ENCODE measurements around the gene TSC22D2.

The TSC22D2 gene

GRCh38 chr3:150426292-150426691 lies 18.2 kb downstream of the TSC22D2 start:
- Histone ChIP-seq H3K27ac (ENCODE audit: low read depth, low read length) (no peak overlapping the region), H4K20me1 (ENCODE audit: low read depth, low read length) (peaks cover 15% of the 10 kb centered on the region), H2AFZ (ENCODE audit: low read depth, low read length, severe bottlenecking) (no peak overlapping the region), H3K27me3 (ENCODE audit: low read length) (no peaks in the 10 kb centered on the region), H3K4me2 (ENCODE audit: low read depth, low read length, poor library complexity, severe bottlenecking) (no peak overlapping the region), H3F3A (ENCODE audit: insufficient read depth) (peaks cover 4% of the 10 kb centered on the region; the same call in 1 of the 2 replicates), H3K79me2 (ENCODE audit: insufficient read depth, low read length) (peaks cover 65% of the 10 kb centered on the region), H3K36me3 (ENCODE audit: low read length) (peaks cover 12% of the 10 kb centered on the region; the same call in 1 of the 2 replicates), H3K9me2 (replicated peaks; ENCODE audit: insufficient read depth, low read length) (no peaks in the 10 kb centered on the region), H3K4me3 (ENCODE audit: insufficient read depth, low read length, poor library complexity, severe bottlenecking) (no peak overlapping the region), H3K9me3 (ENCODE audit: insufficient read depth, low read length) (no peaks in the 10 kb centered on the region), H3K9ac (ENCODE audit: low read length) (no peak overlapping the region)
- TF ChIP-seq CTCF (IDR thresholded peaks at IDR 0.05; ENCODE audit: insufficient read depth, low read length, poor library complexity, severe bottlenecking) = no peak
- no peak for TF ChIP-seq EZH2phosphoT487 (conservative IDR thresholded peaks at IDR 0.05; ENCODE audit: low read length)

- H3K27ac ChIP-seq (ENCODE audit: low read depth, low read length) = no peak overlapping the region
- peaks cover 10% of the 10 kb centered on the region; the same call in 1 of the 2 replicates for H3K36me3 ChIP-seq (ENCODE audit: low read length)
Observed at GRCh38 chr3:150428562-150428961, 20.5 kb downstream of the TSC22D2 start.

GRCh38 chr3:150429767-150430671 lies 21.9 kb downstream of the TSC22D2 start:
- H3F3A ChIP-seq (ENCODE audit: insufficient read depth) = peaks cover 8% of the 10 kb centered on the region; the same call in 1 of the 2 replicates
- no peak overlapping the region for H3K4me2 ChIP-seq (ENCODE audit: low read depth, low read length, poor library complexity, severe bottlenecking)
- H3K9me2 ChIP-seq (replicated peaks; ENCODE audit: insufficient read depth, low read length) = no peaks in the 10 kb centered on the region
- H3K36me3 ChIP-seq (ENCODE audit: low read length) = no peaks in the 10 kb centered on the region
- H3K9me3 ChIP-seq (ENCODE audit: insufficient read depth, low read length) = no peaks in the 10 kb centered on the region
- no peak overlapping the region for H3K27ac ChIP-seq (ENCODE audit: low read depth, low read length)
- H2AFZ ChIP-seq (ENCODE audit: low read depth, low read length, severe bottlenecking) = no peak overlapping the region
- no peak overlapping the region for H3K9ac ChIP-seq (ENCODE audit: low read length)
- no peak for TF ChIP-seq CTCF (IDR thresholded peaks at IDR 0.05; ENCODE audit: insufficient read depth, low read length, poor library complexity, severe bottlenecking)
- TF ChIP-seq EZH2phosphoT487 (conservative IDR thresholded peaks at IDR 0.05; ENCODE audit: low read length) = no peak
- H3K79me2 ChIP-seq (ENCODE audit: insufficient read depth, low read length) = peaks cover 59% of the 10 kb centered on the region
- H4K20me1 ChIP-seq (ENCODE audit: low read depth, low read length) = peaks cover 6% of the 10 kb centered on the region; the same call in 1 of the 2 replicates
- no peak overlapping the region for H3K4me3 ChIP-seq (ENCODE audit: insufficient read depth, low read length, poor library complexity, severe bottlenecking)
- H3K27me3 ChIP-seq (ENCODE audit: low read length) = no peaks in the 10 kb centered on the region

More at GRCh38 chr3:150428562-150428961, 20.5 kb downstream of the TSC22D2 start:
- Histone ChIP-seq H3K9me3 (ENCODE audit: insufficient read depth, low read length) (no peaks in the 10 kb centered on the region), H3K9me2 (replicated peaks; ENCODE audit: insufficient read depth, low read length) (no peaks in the 10 kb centered on the region), H3K79me2 (ENCODE audit: insufficient read depth, low read length) (peaks cover 56% of the 10 kb centered on the region), H2AFZ (ENCODE audit: low read depth, low read length, severe bottlenecking) (no peak overlapping the region), H3K4me3 (ENCODE audit: insufficient read depth, low read length, poor library complexity, severe bottlenecking) (no peak overlapping the region), H3K27me3 (ENCODE audit: low read length) (no peaks in the 10 kb centered on the region), H3F3A (ENCODE audit: insufficient read depth) (peaks cover 8% of the 10 kb centered on the region; the same call in 1 of the 2 replicates), H3K9ac (ENCODE audit: low read length) (no peak overlapping the region), H3K4me2 (ENCODE audit: low read depth, low read length, poor library complexity, severe bottlenecking) (no peak overlapping the region), H4K20me1 (ENCODE audit: low read depth, low read length) (peaks cover 13% of the 10 kb centered on the region)
- TF ChIP-seq CTCF (IDR thresholded peaks at IDR 0.05; ENCODE audit: insufficient read depth, low read length, poor library complexity, severe bottlenecking) = no peak
- no peak for TF ChIP-seq EZH2phosphoT487 (conservative IDR thresholded peaks at IDR 0.05; ENCODE audit: low read length)
